Activated CD8-positive, alpha-beta memory T cell treated with anti-CD3 and anti-CD28 coated beads, Interleukin-2, amount 50 U/mL, for 1 hour (primary cell): Measurements from ENCODE around the gene CTNNB1.
"Not testable (repeated sequence)": the region's sequence is repeated elsewhere in the genome, so short reads cannot be mapped to it uniquely, and the experiment has no call there.

Experiments used
- DNase-seq: peaks from one replicate; pipeline ENCODE4 v3.0.0-alpha.2; 2020; ENCODE audit errors: extremely low read depth

The CTNNB1 gene

DNA sequence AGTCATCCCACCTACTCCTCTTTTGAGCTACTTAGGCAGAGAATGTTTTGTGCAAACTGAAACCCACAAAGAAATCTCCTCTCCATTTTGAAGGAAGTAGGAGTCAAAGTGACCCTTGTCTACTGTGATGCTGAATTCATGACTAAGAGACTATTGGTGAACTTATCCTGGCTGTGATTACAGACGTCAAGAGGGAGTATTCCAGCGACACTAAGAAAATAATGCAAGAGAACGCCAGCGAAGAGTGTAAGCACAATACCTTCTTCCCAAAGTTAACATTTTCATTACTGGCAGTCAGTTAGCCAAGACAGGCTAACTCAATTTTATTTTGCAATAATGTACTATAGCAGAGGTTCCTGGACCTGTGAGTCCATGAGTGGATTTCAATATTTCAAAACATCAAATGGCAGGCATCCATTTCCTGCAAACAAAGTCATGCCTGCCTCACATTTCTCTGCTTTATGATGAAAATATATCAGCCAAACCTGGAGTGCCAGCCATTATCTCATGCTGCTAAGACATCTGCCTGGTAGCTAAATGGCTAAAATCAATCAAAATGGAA, 59.0 kb downstream of the CTNNB1 start:
- DNase-seq: no peak

DNA sequence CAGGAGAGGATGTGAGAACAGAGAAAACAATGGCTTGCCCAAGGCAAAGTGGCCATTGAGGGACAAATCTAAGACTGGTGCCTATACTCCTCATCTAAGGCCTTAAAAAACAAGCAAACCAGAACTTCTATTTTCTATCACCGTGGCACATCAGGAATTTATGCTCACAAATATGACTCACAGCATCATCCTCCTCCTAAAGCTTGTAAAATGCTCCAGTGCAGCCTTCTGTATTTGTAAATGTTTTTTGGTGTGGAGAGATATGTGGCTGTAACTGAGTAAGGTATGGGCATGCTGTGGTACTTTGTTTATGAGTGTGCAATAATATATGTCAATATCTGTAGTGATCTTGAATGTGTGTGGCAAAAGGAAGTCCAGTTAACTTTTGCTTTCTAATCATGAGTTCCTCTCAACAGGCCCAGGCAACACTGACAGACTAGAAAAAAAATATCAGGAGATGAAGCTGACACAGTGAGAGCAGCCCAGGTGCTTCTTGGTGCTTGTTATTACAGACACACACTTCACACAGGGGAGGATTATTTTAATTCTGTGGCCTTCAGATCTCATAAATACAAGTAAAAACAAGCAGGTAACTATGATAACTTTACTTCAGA, 60.3 kb downstream of the CTNNB1 start:
- no peak for DNase-seq

DNA sequence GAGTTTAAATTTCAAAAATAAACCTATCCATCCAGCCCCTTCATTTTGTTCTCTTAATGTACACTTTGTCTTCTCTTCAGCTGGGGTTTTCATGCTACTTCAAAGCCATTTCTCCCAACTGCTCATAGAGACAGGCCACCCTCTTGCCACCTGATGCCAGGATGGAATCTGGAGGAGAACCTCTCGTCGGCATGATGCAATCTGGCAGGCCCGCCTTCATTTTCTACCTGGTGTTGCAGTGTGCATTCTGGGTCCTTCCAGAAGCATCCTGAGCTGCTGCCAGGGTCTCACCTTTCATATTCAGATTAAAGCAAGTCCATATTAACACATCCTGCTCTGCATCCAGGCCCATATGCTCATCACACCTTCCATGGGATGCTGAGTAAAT, 60.8 kb downstream of the CTNNB1 start:
- DNase-seq: no peak

DNA sequence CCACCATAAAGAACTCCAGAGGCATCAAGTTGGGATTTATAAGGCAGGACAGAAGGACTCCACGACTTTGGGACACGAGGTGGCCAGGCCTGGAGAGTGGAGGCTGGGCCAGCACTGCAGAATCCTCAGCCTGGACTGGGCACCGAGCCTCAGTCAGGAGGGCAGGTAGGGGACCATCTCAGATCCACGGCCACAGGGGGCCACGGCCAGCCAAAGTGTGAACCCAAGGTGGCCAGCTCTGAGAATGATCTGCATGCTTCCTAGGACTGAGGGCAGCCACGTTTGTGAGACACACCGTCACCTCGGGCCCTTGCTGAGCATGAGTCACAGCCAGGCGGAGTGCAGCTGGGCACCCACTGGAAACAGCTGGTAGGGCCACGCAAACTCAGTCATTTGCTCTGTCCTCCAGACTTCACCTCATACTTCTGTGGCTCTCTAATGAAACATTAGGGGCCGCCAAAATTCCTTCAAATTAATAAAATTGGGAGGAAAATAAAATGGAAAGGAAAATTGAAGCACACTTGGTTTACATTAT, 65.8 kb downstream of the CTNNB1 start:
- no peak for DNase-seq

DNA sequence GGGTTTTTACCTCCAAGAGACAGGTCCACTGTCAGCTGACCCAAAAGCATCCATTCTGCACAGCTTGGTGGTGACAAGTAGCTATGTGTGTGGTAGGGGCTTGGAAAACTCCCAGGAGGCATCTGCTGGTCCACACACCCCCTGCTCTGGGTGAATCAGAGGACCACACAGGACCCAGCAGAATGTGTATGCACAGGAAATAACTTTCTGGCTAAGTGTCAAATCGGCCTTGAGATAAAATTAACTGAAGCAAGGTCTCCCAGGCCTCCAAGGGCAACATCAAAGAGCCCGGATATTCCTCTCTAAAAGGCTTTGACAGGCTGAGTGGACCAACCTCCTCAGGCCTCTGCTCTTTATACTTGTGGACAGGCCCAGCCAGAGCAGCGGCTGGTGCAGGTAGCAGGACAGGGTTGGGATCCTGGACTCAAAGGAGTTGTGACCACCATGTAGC, 66.5 kb downstream of the CTNNB1 start:
- DNase-seq: no peak

DNA sequence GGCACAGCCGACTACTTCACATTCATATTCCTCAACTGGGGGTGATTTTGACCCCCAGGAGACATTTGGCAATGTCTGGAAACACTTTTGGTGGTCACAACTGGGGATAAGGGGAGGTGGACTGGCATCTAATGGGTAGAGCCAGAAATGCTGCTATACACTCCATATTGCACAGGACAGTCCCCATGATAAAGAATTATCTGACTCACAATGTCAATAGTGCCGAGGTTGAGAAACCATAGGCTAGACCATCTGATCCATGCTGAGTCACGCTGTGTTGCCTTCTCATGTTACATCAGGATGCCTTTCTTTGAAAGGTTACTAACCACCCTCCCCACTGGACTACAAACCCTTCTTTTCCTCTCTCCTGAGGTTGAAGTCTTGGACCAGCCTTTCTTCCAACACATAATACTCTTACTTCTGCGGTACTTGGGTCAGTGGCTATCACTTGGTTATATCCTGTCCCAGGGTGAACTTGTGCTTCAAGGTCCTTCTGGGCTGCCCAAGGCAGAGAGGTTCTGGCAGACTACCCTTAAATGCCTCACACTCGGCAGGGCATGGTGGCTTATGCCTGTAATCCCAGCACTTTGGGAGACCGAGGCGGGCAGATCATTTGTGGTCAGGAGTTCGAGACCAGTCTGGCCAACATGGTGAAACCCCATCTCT, 68.8 kb downstream of the CTNNB1 start:
- no peak for DNase-seq

DNA sequence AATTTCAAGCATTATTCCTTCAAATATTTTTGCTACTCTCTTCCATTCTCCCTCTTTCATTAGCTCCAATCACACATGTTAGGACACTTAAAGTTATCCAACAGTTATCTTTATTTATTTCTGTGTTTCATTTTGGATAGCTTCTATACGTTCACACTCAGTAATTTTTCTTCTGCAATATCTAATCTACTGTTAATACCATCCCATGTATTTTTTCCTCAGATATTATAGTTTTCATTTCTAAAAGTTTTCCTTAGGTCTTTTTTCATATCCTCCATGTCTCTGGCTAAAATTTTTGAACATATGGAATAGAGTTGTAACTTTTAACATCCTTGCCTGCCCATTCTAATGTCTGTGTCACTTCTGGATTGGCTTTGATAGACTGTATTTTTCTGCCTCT, 73.4 kb downstream of the CTNNB1 start:
- no peak for DNase-seq

DNA sequence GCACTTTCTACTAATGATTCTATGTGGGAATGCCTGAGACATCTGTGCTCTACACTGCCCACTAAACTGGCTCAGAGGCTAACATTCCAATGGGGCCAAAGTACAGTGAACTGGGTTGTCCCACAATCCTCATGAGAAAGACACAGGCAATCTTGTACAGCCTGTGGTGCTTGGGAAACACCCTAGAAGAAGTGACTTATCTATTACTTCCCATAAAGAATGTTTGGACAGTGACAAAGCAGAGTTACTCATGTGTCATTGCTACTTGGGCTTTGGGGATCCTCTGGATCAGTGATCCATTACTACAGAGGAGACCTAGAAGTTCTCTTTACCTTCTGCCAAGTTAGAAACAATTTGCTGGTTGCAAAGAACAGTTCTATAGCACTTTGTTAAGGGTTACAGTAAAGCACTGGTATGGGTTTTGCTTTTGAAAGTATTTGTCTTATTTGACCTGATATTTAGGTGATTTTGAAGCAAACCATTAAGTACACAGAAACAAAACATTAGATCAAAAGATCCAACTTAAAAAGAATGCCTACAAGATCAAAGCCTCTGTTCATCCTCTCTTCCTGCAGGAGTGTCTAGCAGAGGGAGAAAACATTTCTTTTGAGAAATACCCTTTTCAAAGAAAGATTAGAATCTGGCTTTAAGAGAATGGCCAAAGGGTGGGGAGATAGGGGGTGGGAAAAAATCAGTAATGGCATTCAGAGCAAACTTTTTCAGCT, 75.8 kb downstream of the CTNNB1 start:
- no peak for DNase-seq

DNA sequence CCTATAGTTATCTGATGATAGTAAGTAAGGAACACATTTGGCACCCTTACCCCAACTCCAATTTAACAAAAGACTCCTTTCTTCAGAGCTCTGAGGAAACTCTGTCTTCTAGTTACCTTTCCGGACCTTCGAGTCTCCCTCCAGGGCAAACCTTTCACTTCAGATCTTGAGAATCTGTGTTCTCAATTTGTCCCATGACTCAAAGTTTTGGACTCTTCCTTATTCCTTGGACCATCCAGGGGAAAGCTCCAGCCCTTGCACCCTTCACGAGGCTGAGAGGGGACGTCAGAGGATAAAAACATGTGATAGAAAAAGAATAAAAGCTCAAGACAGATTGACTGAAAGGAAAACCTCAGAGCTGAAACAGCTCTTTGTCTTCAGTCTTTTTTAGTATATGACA, 76.9 kb downstream of the CTNNB1 start:
- DNase-seq: no peak

DNA sequence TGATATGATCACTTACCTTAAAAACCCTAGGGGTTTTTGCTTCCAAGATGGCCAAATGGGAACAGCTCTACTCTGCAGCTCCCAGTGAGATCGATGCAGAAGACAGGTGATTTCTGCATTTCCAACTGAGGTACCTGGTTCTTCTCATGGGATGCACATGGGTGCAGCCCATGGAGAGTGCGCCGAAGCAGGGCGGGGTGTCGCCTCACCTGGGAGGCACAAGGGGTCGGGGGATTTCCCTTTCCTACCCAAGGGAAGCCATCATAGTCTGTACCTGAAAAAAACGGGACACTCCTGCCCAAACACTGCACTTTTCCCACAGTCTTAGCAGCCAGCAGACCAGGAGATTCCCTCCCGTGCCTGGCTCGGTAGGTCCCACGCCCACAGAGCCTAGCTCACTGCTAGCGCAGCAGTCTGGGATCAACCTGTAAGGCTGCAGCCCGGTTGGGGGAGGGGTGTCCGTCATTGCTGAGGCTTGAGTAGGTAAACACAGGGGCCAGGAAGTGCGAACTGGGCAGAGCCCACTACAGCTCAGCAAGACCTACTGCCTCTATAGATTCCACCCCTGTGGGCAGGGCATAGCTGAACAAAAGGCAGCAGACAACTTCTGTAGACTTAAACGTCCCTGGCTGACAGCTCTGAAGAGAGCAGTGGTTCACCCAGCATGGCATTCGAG, 78.6 kb downstream of the CTNNB1 start:
- no peak for DNase-seq

DNA sequence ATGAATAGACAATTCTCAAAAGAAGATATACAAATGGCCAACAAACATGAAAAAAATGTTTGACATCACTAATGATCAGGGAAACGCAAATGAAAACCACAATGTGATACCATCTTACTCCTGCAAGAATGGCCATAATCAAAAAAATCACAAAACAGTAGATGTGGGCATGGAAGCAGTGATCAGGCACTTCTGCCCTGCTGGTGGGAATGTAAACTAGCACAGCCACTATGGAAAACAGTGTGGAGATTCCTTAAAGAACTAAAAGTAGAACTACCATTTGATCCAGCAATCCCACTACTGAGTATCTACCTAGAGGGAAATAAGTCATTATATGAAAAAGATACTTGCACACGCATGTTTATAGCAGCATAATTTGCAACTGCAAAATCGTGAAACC, 85.6 kb downstream of the CTNNB1 start:
- not testable (repeated sequence) for DNase-seq

DNA sequence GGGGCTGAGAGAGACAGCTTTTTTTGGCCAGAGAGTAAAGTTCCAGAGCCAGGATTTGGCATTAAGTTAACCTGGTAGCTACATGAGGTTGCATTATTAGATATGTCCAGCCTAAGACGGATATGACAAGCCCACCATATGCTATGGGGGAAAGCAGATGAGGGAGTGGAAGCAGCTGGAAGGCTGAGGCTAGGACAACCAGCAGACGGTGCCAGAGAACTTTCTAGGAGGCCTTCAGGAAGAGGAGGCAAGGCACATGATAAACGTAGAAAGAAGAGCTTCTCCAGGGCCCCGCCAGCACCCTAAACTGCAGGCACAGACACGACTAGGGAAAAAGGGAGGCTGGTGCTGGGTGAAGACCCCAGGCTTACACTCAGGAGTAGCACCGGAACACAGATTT, 87.0 kb downstream of the CTNNB1 start:
- DNase-seq: no peak

DNA sequence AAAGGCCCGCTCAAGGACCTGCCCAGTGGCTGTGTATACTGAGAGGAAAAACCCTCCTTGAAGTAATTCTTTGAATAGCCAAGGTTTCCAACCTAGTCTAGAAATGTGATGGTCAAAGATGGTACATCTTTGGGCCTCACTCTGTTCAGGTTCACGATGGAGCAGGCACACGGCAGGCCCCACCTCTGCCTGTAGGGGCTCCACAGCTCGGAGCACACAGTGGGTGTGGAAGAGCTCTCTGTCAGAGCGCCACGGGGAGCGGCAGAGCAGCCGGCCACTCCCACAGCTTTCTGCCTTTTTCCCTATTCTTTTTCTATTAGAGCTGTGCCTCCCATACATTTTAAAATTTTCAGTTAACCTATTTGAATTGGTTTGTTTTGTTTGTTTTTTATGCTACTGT, 89.5 kb downstream of the CTNNB1 start:
- no peak for DNase-seq
